CD4-positive, alpha-beta T cell (primary cell): ENCODE results near the gene MIS12. TPM values are rescaled to one million over a fixed set of nuclear protein-coding genes. Genes with fewer than 3 reads are reported as not detected.

Experiments
- ATAC-seq: fragments of 200-7000 bp; cut with Tn5 transposase; one replicate; pipeline ENCODE4 v1.10.0; 2022; ENCODE audit warnings: mild to moderate bottlenecking; ENCODE audit not compliant: poor library complexity
- CTCF ChIA-PET: fragments of 350-600 bp; sonication (Branson Sonifier 250); formaldehyde crosslinking; loops from one replicate; lab custom pipeline; 2021; ENCODE audit warnings: antibody characterized with exemption, inconsistent platforms; lab: Charles Lee
- POLR2A ChIA-PET: fragments of 350-600 bp; sonication (Branson Sonifier 250); formaldehyde crosslinking; loops from one replicate; lab custom pipeline; 2021; ENCODE audit warnings: antibody characterized with exemption, inconsistent platforms; lab: Charles Lee
- DNase-seq, 14 experiments: peaks; one replicate each; pipeline ENCODE4 v3.0.0-alpha.2; 2013 to 2020; ENCODE audit warnings: mixed read lengths in 2 of 14
- H3K27ac ChIP-seq, 2 donors: one replicate each; pipeline versions ENCODE4 v1.5.1 to v1.7.0; 2013; ENCODE audit warnings: low read length in 2 of 2, low read depth in 1 of 2, mild to moderate bottlenecking in 1 of 2
- H3K27me3 ChIP-seq, 2 experiments: 1 replicate in 1 of 2; 2 replicates in 1 of 2; pipeline versions ENCODE4 v1.6.1 to v1.7.0; 2013; ENCODE audit warnings: low read length in 2 of 2, control low read depth in 1 of 2, mild to moderate bottlenecking in 1 of 2, moderate library complexity in 1 of 2; ENCODE audit not compliant: insufficient read depth in 2 of 2, control insufficient read depth in 1 of 2
- H3K36me3 ChIP-seq: one replicate; pipeline ENCODE4 v1.6.1; 2013; ENCODE audit warnings: low read length, control low read depth; ENCODE audit not compliant: insufficient read depth
- H3K4me1 ChIP-seq: one replicate; pipeline ENCODE4 v1.6.1; 2013; ENCODE audit warnings: low read length, control low read depth; ENCODE audit not compliant: insufficient read depth
- H3K4me3 ChIP-seq: one replicate; pipeline ENCODE4 v1.5.1; 2013; ENCODE audit warnings: mild to moderate bottlenecking, low read length, moderate library complexity
- H3K9me3 ChIP-seq, 2 experiments: 1 replicate in 1 of 2; 2 replicates in 1 of 2; pipeline versions ENCODE4 v1.6.1 to v1.7.0; 2013; ENCODE audit warnings: low read length in 2 of 2, mild to moderate bottlenecking in 2 of 2, control low read depth in 1 of 2, moderate library complexity in 1 of 2; ENCODE audit not compliant: control insufficient read depth in 1 of 2, insufficient read depth in 1 of 2
- H3K27ac Mint-ChIP-seq: one replicate; pipeline ENCODE4 v1.8.0; 2020; ENCODE audit warnings: mixed read lengths
- H3K27me3 Mint-ChIP-seq: one replicate; pipeline ENCODE4 v1.8.0; 2021; ENCODE audit warnings: mixed read lengths
- H3K36me3 Mint-ChIP-seq: one replicate; pipeline ENCODE4 v1.8.0; 2021; ENCODE audit warnings: low read depth, mixed read lengths
- H3K4me1 Mint-ChIP-seq: one replicate; pipeline ENCODE4 v1.8.0; 2021; ENCODE audit warnings: low read depth, mixed read lengths
- H3K4me3 Mint-ChIP-seq: one replicate; pipeline ENCODE4 v1.8.0; 2020; ENCODE audit warnings: mild to moderate bottlenecking, mixed read lengths
- H3K9me3 Mint-ChIP-seq: one replicate; pipeline ENCODE4 v1.8.0; 2020; ENCODE audit warnings: mixed read lengths
- CTCF ChIP-seq: fragments of 200-600 bp; IDR thresholded peaks from one replicate; pipeline ENCODE4 v1.8.0; 2022; ENCODE audit warnings: antibody characterized with exemption, mild to moderate bottlenecking
- intact Hi-C, 2 experiments: fragments of 100-400 bp; cut with DNase I in 1 of 2; cut with micrococcal nuclease in 1 of 2; formaldehyde crosslinking; loops; one replicate each; pipeline versions ENCODE4 v1.15.1 to v1.9.0; 2023 to 2025; cut with DNase I, micrococcal nuclease
- total RNA-seq, 174 experiments: library from RNA in 2 of 174; stranded (reverse) in 2 of 174; gene quantifications; one replicate each; pipeline ENCODE4 v1.2.3 and lab custom pipeline; 2021 to 2026

Gene MIS12
- total RNA-seq, 2 experiments from 2014 or later, result 19.2 to 20.3 TPM

DNA sequence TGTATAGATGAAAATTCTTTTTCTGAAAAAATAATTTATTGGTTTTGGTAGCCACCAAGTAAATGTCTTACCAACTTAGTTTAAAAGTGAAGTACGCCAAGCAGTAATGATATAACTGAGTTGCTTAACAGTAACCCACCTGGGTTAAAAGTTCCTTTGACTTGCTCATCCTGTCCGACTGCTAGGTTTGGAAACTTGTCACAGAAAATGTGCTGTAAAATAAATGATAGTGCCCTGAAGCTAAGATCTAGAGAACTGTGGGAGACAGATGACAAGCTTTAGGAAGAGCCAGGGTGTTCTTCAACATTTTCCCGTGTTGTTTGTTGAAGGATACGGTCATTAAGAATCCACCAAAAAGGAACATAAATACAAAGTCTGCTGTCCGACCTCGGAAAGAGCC lies 5.4 kb upstream of the MIS12 start:
- peaks cover 54% of the 10 kb centered on the region for H3K4me1 Mint-ChIP-seq
- H3K27ac Mint-ChIP-seq, result no peak overlapping the region
- no peak overlapping the region for H3K4me3 Mint-ChIP-seq

GRCh38 chr17:5481451-5481850 lies 4.9 kb upstream of the MIS12 start:
- peaks cover 16% of the 10 kb centered on the region for H3K4me1 ChIP-seq
- ChIA-PET POLR2A (no interaction called here), CTCF (no interaction called here)
- intact Hi-C loops, result loop anchor here (10.0 kb wide), 2 partner anchors 67 to 1163 kb away; partner anchors contain the start of genes KIAA0753 (in 1 of the 2), NUP88 (in 1 of the 2) and TXNDC17 (in 1 of the 2)
- H3K27me3 ChIP-seq, result no peaks in the 10 kb centered on the region
- Mint-ChIP-seq H3K4me1 (peaks cover 59% of the 10 kb centered on the region), H3K27me3 (no peaks in the 10 kb centered on the region), H3K9me3 (no peaks in the 10 kb centered on the region), H3K27ac (no peak overlapping the region), H3K36me3 (peaks cover 89% of the 10 kb centered on the region), H3K4me3 (no peak overlapping the region)
- H3K9me3 ChIP-seq, result no peaks in the 10 kb centered on the region
- H3K27ac ChIP-seq, result no peak overlapping the region
- no peak for TF ChIP-seq CTCF
- peaks cover 79% of the 10 kb centered on the region for H3K36me3 ChIP-seq
- H3K4me3 ChIP-seq, result no peak overlapping the region
- ATAC-seq (no peak), DNase-seq (no peak)

More for the DNA sequence above, 5.4 kb upstream of the MIS12 start:
- no peaks in the 10 kb centered on the region for H3K9me3 ChIP-seq
- Mint-ChIP-seq H3K36me3 (peaks cover 89% of the 10 kb centered on the region), H3K9me3 (no peaks in the 10 kb centered on the region), H3K27me3 (no peaks in the 10 kb centered on the region)
- ChIA-PET CTCF (no interaction called here), POLR2A (no interaction called here)
- TF ChIP-seq CTCF, result no peak
- no peak overlapping the region for H3K4me3 ChIP-seq
- no peak for ATAC-seq
- no peaks in the 10 kb centered on the region for H3K27me3 ChIP-seq
- H3K36me3 ChIP-seq, result peaks cover 82% of the 10 kb centered on the region
- peaks cover 16% of the 10 kb centered on the region for H3K4me1 ChIP-seq
- intact Hi-C loops, result loop anchor here (10.0 kb wide), 2 partner anchors 66 to 1164 kb away; partner anchors contain the start of genes KIAA0753 (in 1 of the 2), NUP88 (in 1 of the 2) and TXNDC17 (in 1 of the 2)
- DNase-seq, result no peak
- no peak overlapping the region for H3K27ac ChIP-seq

- Mint-ChIP-seq H3K27me3 (no peaks in the 10 kb centered on the region), H3K27ac (peak within 1 kb of the TSS; percentile 96), H3K36me3 (peaks cover 83% of the 10 kb centered on the region), H3K4me3 (peak within 1 kb of the TSS; percentile 92), H3K4me1 (peaks cover 68% of the 10 kb centered on the region), H3K9me3 (no peaks in the 10 kb centered on the region)
- CTCF ChIA-PET, result interaction anchor here (3.8 kb wide), 1 partner anchor 46 kb away, joined by 18 read pairs; the partner anchor contains the start of gene C1QBP
- Histone ChIP-seq H3K27ac (peak within 1 kb of the TSS; percentile 86 to 100), H3K27me3 (no peaks in the 10 kb centered on the region), H3K4me3 (peak within 1 kb of the TSS; percentile 93), H3K36me3 (peaks cover 56% of the 10 kb centered on the region), H3K9me3 (no peaks in the 10 kb centered on the region), H3K4me1 (peaks cover 27% of the 10 kb centered on the region)
- ATAC-seq (peak; percentile 1), DNase-seq (peak in 2 of 14 experiments; percentile 18 to 25)
- intact Hi-C loops, result loop anchor here (1.0 to 10.0 kb wide), 9 partner anchors 15 to 1159 kb away; partner anchors contain the start of genes NUP88 (in 2 of the 2), DHX33 (in 1 of the 2), KIAA0753 (in 1 of the 2) and NLRP1 (in 1 of the 2)
- POLR2A ChIA-PET, result interaction anchor here (0.7 to 5.3 kb wide), 23 partner anchors 12 to 1762 kb away, joined by 3 to 51 read pairs (median 5); partner anchors contain the start of genes C1QBP, CYB5D2, DHX33 and HASPIN
- no peak for TF ChIP-seq CTCF
These were observed 828 bp upstream of the MIS12 start, which contains the start of gene DERL2 for GRCh38 chr17:5485270-5486205. TSS of gene DERL2 (minus strand) at chr17:5486178. CDS start at chr17:5486161, 17 bp downstream.
